HAP-1 (cell line): Measurements from ENCODE around the gene FGF12.

ENCODE experiments used
- DNase-seq, 2 experiments: peaks; one replicate each; pipeline ENCODE4 v3.0.0-alpha.2; 2016 to 2020; ENCODE audit warnings: low spot score in 2 of 2
- H3K27me3 ChIP-seq: fragments of 250-450 bp; sonication (Bioruptor Pico); 2 replicates; pipeline ENCODE4 v1.5.1; 2020; ENCODE audit warnings: low read depth, mild to moderate bottlenecking, moderate library complexity
- H3K36me3 ChIP-seq: fragments of 250-450 bp; sonication (Bioruptor Pico); replicated peaks from 2 replicates; pipeline ENCODE4 v1.5.1; 2020; ENCODE audit warnings: mild to moderate bottlenecking
- H3K4me1 ChIP-seq: fragments of 250-450 bp; sonication (Bioruptor Pico); 2 replicates; pipeline ENCODE4 v1.5.1; 2020; ENCODE audit warnings: mild to moderate bottlenecking
- H3K4me3 ChIP-seq: fragments of 250-450 bp; sonication (Bioruptor Pico); 2 replicates; pipeline ENCODE4 v1.5.1; 2020; ENCODE audit warnings: mild to moderate bottlenecking, moderate library complexity
- H3K9me3 ChIP-seq: fragments of 250-450 bp; sonication (Bioruptor Pico); 2 replicates; pipeline ENCODE4 v1.5.1; 2020; ENCODE audit warnings: mild to moderate bottlenecking, moderate library complexity
- in situ Hi-C: fragments of 300-500 bp; cut with MboI; formaldehyde crosslinking; loops from 3 replicates; pipeline ENCODE4 v1.14.3; 2020; ENCODE audit warnings: low sequenced_read_pairs, inconsistent platforms, mixed read lengths

Gene FGF12

DNA sequence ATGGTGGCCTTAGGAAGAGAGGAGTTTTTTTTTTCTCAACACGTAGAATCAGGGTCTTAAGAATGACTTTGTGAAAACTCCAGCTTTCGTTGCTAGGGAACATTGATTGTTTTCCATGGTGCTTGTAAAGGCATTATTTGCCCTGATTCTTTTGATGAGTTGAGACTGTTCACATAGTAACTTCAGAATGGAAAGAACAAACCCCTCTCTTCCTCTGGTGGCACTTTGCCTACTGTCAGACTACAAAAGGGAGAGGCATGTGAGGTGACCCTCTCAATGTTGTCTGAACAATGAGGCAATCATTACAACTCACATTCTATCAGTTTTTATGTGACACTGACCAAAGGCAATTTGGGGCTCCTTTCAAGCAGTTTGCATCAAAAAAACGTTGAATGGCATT is 477.8 kb downstream of the FGF12 start:
- in situ Hi-C loops = no loop called here
- no peaks in the 10 kb centered on the region for H3K36me3 ChIP-seq
- no peaks in the 10 kb centered on the region for H3K9me3 ChIP-seq
- H3K4me1 ChIP-seq = no peaks in the 10 kb centered on the region; the same call in 1 of the 2 replicates
- no peak overlapping the region for H3K4me3 ChIP-seq
- H3K27me3 ChIP-seq = no peaks in the 10 kb centered on the region
- DNase-seq = peak in 1 of 2 experiments; percentile 25

DNA sequence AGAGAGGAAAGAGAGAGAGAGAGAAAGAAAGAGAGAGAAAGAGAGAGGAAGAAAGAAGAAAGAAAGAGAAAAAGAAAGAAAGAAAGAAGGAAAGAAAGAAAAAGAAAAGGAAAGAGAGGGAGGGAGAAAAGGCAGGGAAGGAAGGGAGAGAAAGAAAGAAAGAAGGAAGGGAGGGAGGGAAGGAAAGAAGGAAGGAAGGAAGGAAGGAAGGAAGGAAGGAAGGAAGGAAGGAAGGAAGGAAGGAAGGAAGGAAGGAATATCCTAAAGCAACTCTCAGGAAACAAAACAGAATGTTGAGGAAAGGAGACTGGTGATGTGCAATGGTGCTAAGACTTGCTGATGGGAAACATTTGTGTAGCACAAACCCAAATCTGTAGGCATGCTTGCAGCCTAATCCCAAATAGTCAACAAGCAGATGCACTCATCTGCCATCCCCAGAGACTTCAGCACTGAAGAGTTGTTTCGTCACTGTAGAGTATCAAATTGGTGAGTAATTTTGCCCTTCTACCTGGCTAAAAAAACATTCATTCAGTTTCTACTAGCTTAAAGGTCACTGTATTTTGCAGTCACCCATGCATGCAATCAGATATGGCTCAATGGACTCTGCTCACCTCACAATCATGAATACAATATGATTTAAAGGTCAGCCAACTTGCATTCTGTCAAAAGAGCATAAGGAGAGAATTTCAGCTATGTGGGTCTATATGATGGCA is 480.3 kb downstream of the FGF12 start:
- DNase-seq = no peak
- in situ Hi-C loops = no loop called here
- Histone ChIP-seq H3K4me3 (no peak overlapping the region), H3K27me3 (no peaks in the 10 kb centered on the region), H3K4me1 (no peaks in the 10 kb centered on the region; the same call in 1 of the 2 replicates), H3K9me3 (no peaks in the 10 kb centered on the region), H3K36me3 (no peaks in the 10 kb centered on the region)

DNA sequence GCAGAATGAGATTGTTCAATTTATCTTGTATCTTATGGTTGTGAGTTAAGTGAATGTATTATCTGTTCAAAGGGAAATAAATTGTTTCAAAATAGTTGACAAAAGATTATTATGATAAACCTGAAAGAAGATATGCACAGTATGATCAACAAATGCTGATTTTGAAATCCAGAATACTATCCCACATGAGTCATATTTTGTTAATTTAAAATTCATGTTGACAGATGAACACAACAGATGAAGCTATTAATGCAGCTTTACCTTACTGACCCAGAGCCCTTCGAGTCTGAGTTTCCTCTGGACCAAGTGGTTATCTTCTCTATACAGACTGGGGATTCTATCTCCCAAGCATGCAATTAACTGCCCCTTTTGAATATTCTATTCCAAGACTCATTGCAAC is 482.8 kb downstream of the FGF12 start:
- no peaks in the 10 kb centered on the region for H3K36me3 ChIP-seq
- in situ Hi-C loops = no loop called here

DNA sequence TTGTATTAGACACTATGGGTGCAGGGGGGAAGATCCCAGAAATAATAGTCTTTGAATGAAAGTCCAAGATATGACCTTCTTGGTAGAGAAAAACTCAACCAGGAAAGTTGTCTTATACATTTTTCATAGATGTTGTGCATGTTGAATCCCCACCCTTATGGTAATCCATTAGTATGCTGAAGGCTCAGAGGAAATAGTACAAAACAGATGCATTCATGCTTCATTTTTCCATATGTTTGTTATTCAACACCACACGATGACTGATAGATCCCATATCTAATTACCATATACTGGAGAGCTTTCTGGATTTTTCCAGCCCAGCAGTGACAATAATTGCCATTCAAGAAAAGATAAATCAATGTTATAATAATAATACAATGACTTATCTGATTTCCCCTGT is 487.4 kb downstream of the FGF12 start:
- H3K36me3 ChIP-seq = no peaks in the 10 kb centered on the region
- in situ Hi-C loops = no loop called here
- DNase-seq = no peak
- H3K4me3 ChIP-seq = no peak overlapping the region
- H3K27me3 ChIP-seq = no peaks in the 10 kb centered on the region
- H3K9me3 ChIP-seq = no peaks in the 10 kb centered on the region
- H3K4me1 ChIP-seq = peaks cover 10% of the 10 kb centered on the region

More for the DNA sequence above, 482.8 kb downstream of the FGF12 start:
- Histone ChIP-seq H3K27me3 (no peaks in the 10 kb centered on the region), H3K4me1 (peaks cover 10% of the 10 kb centered on the region), H3K9me3 (no peaks in the 10 kb centered on the region), H3K4me3 (no peak overlapping the region)
- no peak for DNase-seq

DNA sequence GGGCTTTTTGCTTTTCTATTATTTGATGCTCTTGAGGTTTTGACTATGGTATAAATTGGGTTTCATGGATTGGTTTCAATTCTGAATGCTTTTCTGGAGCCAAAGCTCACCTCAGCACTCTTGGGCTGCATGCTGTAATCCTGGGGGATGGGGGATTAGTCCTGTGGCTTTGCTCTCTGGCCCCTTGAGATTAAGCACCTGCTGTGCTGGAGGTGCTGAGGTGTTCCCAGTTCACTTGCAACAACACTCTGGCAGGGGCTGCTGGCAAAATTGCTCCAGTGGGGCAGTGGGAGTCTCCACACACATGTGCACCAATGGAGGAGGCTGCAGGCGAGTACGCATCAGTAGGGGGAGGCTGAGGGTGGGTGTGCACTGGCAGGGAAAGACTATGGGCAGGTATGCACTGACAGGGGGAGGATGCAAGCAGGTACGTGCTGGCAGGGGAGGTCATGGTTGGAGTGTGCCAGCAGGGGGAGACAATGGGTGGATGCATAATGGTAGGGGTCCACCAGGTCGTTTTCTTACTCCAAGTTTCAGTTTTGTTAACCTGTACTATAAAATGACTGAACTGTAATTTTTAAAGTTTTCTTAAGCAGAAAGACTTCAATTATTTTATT is 489.2 kb downstream of the FGF12 start:
- H3K4me3 ChIP-seq = no peak overlapping the region
- peak in 1 of 2 experiments; percentile 39 for DNase-seq
- no peaks in the 10 kb centered on the region for H3K9me3 ChIP-seq
- no peaks in the 10 kb centered on the region for H3K36me3 ChIP-seq
- no peaks in the 10 kb centered on the region for H3K27me3 ChIP-seq
- in situ Hi-C loops = no loop called here
- H3K4me1 ChIP-seq = peaks cover 10% of the 10 kb centered on the region

DNA sequence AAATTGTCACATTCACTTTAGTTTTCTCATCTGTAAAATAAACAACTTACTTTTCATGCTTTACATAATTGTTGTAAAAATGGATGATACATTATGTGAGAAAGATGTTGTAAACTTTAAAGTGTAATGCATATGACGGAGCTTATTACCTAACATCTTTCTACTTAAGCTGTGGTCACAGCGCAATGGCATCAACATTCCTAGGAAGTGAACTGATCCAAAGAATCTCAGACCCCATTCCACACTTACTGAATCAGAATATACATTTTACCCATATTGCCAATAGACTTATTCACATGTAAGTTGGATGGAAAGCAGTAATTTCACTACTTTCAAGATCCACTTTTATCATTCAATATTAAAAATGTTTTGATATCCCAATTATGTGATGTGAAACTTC is 497.5 kb downstream of the FGF12 start:
- Histone ChIP-seq H3K9me3 (no peaks in the 10 kb centered on the region), H3K4me1 (no peaks in the 10 kb centered on the region), H3K27me3 (no peaks in the 10 kb centered on the region), H3K36me3 (no peaks in the 10 kb centered on the region), H3K4me3 (no peak overlapping the region)
- DNase-seq = no peak
- in situ Hi-C loops = no loop called here

DNA sequence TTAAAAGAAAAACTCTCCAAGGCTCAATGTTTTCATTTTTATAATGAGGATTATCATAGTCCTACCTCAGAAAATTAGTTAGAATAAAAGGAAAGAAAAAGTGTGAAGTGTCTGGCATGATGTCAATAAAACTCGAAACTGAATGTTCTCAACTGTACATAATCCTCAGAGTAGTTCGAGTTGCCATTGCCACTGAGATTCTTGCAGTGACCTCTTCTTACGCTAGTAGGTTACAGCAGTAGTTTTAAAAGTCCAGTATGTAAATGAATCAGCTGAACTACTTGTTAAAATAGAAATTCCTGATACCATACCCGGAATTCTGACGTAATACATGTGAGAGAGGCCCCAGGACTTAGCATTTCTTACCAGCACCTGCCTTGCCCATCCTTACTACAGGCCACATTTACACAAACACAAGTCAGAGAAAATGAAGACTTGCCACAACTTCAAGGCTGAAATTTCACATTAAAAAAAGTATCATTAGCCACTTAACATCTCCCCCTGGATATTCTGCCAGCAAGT is 502.6 kb downstream of the FGF12 start:
- no peaks in the 10 kb centered on the region for H3K9me3 ChIP-seq
- in situ Hi-C loops = no loop called here
- DNase-seq = no peak
- no peak overlapping the region for H3K4me3 ChIP-seq
- no peaks in the 10 kb centered on the region for H3K27me3 ChIP-seq
- no peaks in the 10 kb centered on the region for H3K36me3 ChIP-seq
- H3K4me1 ChIP-seq = no peaks in the 10 kb centered on the region; the same call in 1 of the 2 replicates

DNA sequence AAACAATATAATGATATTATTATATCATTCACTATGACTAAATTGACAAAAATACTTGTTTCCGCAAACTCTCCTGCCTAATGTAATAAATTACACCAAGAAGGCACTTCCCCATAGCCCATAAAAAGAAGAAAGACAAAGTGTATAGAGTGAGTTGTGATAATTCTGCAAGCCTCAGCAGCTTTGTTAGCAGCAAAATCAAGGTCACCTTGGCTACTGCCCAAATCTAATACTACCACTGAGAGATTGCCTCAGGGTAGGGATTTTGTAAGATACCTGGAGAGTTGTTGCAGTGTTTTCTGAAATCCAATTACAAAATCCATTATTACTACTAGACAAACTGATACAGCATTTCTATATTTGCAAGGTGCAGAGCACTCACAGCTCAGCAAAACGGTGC is 503.5 kb downstream of the FGF12 start:
- in situ Hi-C loops = no loop called here
- no peak overlapping the region for H3K4me3 ChIP-seq
- DNase-seq = no peak
- H3K27me3 ChIP-seq = no peaks in the 10 kb centered on the region
- no peaks in the 10 kb centered on the region for H3K36me3 ChIP-seq
- no peaks in the 10 kb centered on the region for H3K9me3 ChIP-seq
- H3K4me1 ChIP-seq = no peaks in the 10 kb centered on the region; the same call in 1 of the 2 replicates

DNA sequence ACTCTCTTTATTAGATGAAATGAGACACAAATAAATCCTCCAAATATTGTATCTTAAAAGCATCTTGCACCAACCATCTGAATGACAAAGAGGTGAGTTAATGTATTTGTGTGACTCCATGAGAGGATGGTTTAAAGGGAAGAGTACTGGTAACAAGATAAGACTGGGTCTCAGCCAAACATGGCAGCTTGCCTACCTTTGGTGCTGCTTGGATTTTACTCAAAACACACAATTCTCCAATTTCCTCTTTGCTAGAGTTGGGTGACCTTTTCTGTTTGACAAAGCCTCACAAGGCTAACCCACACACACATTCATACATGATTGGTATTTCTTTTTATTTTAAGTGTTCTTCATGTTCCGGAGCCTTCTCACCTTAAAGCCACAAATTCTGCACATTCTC is 506.4 kb downstream of the FGF12 start:
- Histone ChIP-seq H3K36me3 (no peaks in the 10 kb centered on the region), H3K4me3 (no peak overlapping the region), H3K9me3 (no peaks in the 10 kb centered on the region), H3K27me3 (no peaks in the 10 kb centered on the region), H3K4me1 (no peaks in the 10 kb centered on the region; the same call in 1 of the 2 replicates)
- no peak for DNase-seq
- in situ Hi-C loops = no loop called here

DNA sequence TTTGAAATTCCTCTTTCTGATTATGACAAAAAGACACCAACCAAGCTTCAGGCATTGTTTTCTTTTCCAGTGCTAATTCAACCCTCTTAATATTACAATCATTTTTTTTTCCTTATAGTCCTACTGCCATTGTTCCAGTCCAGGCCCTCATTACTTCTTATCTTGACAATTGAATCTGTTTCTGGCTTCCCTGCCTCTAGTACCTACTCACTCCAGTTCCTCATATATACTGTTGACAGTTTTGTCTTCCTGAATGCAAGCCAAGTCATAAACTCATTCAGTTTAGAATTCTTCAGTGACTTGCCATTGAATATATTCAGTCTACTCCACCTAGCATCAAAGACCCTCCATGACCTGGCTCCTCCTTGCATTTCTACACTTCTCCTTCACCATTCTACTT is 507.4 kb downstream of the FGF12 start:
- Histone ChIP-seq H3K9me3 (no peaks in the 10 kb centered on the region), H3K27me3 (no peaks in the 10 kb centered on the region), H3K4me3 (no peak overlapping the region), H3K36me3 (no peaks in the 10 kb centered on the region), H3K4me1 (no peaks in the 10 kb centered on the region; the same call in 1 of the 2 replicates)
- DNase-seq = no peak
- in situ Hi-C loops = no loop called here

DNA sequence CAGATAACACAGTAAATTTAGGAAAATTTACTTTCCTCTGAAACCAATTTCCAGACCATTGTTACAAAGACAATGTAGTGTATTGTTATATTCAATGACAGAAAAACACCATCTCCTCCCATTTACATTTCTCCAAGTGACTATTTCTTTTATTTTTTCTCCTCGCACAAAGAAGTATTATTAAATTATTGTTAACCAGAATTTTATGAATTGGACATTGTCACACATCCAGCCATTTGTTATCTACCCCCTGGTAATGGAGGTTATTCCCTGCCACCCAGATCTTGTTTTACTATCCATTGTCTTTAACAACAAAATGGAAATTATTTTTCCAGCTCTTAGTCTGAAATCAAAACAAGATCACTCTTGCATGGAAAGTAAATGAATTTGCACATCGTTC is 511.3 kb downstream of the FGF12 start:
- H3K4me1 ChIP-seq = no peaks in the 10 kb centered on the region
- in situ Hi-C loops = no loop called here
- no peak overlapping the region for H3K4me3 ChIP-seq
- no peaks in the 10 kb centered on the region for H3K27me3 ChIP-seq
- H3K9me3 ChIP-seq = no peaks in the 10 kb centered on the region
- DNase-seq = no peak
- H3K36me3 ChIP-seq = no peaks in the 10 kb centered on the region

DNA sequence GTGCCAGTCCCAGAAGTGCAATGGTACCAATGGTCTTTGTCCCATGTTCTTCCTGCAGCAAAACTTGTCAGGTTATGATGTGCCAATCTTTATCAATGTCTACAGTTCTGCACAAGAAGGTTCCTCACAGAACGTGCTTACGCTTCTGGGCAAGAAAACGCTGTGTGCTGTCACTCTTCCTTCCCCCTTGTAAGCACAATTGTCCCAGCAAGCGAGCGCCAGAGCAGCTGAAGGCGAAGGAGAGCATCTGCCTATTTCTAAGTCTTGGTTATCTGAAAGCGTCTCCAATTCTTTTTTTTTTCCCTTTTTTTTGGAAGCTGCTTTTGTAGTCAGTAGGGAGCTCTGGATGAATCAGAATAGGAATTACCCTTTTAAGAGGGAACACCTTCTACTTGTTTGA is 514.4 kb downstream of the FGF12 start:
- in situ Hi-C loops = no loop called here
- no peaks in the 10 kb centered on the region for H3K27me3 ChIP-seq
- H3K4me1 ChIP-seq = no peaks in the 10 kb centered on the region
- no peak overlapping the region for H3K4me3 ChIP-seq
- no peak for DNase-seq
- H3K9me3 ChIP-seq = no peaks in the 10 kb centered on the region
- no peaks in the 10 kb centered on the region for H3K36me3 ChIP-seq

DNA sequence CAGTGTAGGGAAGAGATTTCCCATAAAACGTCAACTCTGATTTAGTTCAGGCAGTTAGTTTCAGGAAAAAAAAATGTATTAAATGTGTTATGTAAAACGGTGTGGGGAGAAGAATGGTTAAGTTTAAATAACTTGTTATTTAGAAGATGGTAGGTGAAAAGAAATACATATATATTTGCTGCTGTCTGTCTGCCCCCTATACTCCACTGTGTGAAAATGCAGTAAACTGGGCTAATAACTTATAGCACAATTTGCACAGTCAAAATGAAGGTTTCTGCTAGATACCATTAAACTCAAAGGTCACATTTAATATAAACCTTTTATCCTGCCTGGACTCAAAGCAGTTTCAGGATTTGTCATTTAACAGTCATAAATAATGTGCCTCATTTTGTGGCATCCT is 515.0 kb downstream of the FGF12 start:
- H3K4me3 ChIP-seq = no peak overlapping the region
- DNase-seq = no peak
- no peaks in the 10 kb centered on the region for H3K27me3 ChIP-seq
- in situ Hi-C loops = no loop called here
- H3K36me3 ChIP-seq = no peaks in the 10 kb centered on the region
- H3K9me3 ChIP-seq = no peaks in the 10 kb centered on the region
- H3K4me1 ChIP-seq = no peaks in the 10 kb centered on the region

DNA sequence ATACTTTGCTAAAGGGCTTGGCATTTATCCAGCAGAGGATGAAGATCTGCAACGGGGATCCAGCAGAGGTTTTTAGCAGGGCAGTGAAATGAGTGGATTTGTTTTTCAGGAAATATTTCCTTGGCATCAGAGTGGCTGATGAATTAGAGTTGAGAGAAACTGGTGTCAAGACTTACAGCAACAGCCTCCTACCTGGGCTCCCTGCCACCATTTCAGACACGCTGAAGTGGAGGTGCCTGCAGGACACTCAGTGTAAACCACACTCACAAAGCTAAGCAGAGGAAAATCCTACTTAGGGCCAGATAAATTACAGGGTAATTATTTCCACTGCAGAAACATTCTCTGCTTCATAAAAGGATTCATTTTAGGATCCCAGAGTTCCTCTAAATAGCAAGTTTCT is 519.7 kb downstream of the FGF12 start:
- DNase-seq = no peak
- Histone ChIP-seq H3K36me3 (no peaks in the 10 kb centered on the region), H3K4me3 (no peak overlapping the region), H3K9me3 (no peaks in the 10 kb centered on the region), H3K4me1 (no peaks in the 10 kb centered on the region), H3K27me3 (no peaks in the 10 kb centered on the region)
- in situ Hi-C loops = no loop called here
